Coronary artery (tissue), 2 donors: ENCODE results near the gene C1QTNF12.
"Not testable (repeated sequence)": the region's sequence is repeated elsewhere in the genome, so short reads cannot be mapped to it uniquely, and the experiment has no call there.

Experiments
- DNase-seq: peaks from one replicate; pipeline ENCODE4 v3.0.0-alpha.2; 2017; ENCODE audit warnings: low spot score
- H3K27ac ChIP-seq, 2 donors: fragments of 200-600 bp; sonication (generic); one replicate each; pipeline ENCODE4 v1.5.1; 2016 to 2019
- H3K4me3 ChIP-seq: fragments of 200-600 bp; sonication (generic); 2 replicates; pipeline ENCODE4 v1.5.1; 2016; ENCODE audit warnings: mild to moderate bottlenecking, moderate library complexity
- CTCF ChIP-seq: fragments of 200-600 bp; sonication (generic); IDR thresholded peaks from one replicate; pipeline ENCODE4 v1.5.1; 2019; ENCODE audit warnings: antibody characterized with exemption

C1QTNF12 gene

DNA sequence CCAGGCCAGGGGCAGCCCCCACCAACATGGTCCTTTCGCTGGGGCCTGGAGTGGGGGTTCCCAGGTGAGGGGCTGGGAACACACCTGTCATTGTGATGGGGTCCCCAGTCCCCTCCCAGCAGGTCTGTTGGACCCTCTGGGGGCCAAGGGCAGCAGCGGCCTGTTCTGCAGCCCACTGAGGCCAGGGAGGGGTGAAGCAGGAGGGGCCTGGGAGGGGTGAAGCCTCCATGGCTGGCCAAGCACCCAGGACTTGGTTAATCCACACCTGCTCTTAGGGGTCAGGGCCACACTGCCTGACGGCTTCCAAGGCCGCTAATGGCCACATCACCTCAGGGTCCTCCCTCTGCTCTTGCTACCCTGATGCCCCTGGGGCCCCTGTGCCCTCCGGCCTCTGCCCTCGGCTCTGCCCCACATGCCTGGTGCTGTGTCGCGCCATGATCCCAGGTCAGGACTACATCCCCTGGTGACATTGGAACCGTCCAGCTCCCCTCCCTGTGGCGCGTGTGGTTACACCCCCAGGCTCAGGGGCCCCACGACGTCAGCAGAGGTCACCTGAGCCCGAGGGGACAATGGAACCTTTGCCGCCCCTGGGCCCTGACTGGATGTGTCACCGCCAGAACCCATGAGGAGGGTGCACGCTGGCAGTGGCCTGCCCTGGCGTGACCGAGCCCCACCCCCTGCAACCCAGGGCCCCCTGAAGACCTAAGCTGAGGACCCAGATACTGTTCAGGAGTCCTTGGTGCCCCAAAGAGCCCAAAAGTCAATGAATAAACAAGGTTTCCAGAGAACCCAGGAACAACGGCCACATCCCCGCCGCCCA, 47.2 kb downstream of the C1QTNF12 start:
- DNase-seq = no peak
- no peak overlapping the region for H3K4me3 ChIP-seq
- no peak overlapping the region for H3K27ac ChIP-seq
- no peak for TF ChIP-seq CTCF

DNA sequence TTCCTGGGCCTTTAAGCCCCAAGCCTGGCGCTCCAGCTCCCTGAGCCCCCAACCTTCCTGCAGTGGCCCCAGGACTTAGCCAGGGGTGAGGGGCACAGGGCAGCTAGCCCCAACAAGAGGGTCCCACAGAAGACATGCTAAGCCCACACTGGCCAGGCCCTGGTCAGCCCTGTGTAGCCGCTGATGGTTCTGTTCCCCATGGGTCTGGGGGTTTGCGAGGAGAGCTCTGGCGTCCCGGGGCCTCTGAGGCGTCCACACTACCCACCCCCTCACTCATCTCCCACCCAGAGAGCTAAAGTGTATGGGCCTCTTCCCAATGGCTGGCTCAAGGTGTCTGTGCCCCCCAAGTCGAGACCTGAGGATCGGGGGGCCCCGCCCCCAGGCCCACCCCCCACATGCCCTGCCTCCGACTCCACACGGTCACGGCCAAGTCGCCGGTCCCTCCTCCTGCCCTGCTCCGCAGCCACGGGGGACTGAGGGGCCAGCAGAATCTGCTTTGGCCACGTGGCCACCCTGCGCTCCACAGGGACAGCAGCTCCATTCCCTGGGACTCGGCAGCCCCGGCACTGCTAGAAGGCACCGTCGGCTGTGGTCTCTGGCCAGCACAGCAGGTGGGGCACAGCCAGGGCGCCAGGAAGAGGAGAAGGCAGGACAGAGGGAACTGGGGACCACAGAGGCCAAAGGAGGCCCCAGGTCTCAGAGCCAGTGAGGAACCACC, 47.9 kb downstream of the C1QTNF12 start:
- DNase-seq = no peak
- no peak for TF ChIP-seq CTCF
- Histone ChIP-seq H3K4me3 (no peak overlapping the region), H3K27ac (no peak overlapping the region)

- Histone ChIP-seq H3K4me3 (no peak overlapping the region), H3K27ac (no peak overlapping the region)
- no peak for DNase-seq
- no peak for TF ChIP-seq CTCF
These were observed 48.7 kb downstream of the C1QTNF12 start for GRCh38 chr1:1197551-1198422.

- no peak for DNase-seq
- TF ChIP-seq CTCF = no peak
- Histone ChIP-seq H3K4me3 (no peak overlapping the region), H3K27ac (no peak overlapping the region)
These were observed 49.4 kb downstream of the C1QTNF12 start for GRCh38 chr1:1197188-1197500.

GRCh38 chr1:1196431-1197187, 49.9 kb downstream of the C1QTNF12 start:
- H3K4me3 ChIP-seq = no peak overlapping the region
- TF ChIP-seq CTCF = no peak
- no peak overlapping the region for H3K27ac ChIP-seq
- DNase-seq = no peak

GRCh38 chr1:1195726-1196125, 50.8 kb downstream of the C1QTNF12 start:
- H3K27ac ChIP-seq = not testable (repeated sequence)

GRCh38 chr1:1194723-1195122, 51.8 kb downstream of the C1QTNF12 start:
- no peak for TF ChIP-seq CTCF
- Histone ChIP-seq H3K27ac (no peak overlapping the region), H3K4me3 (no peak overlapping the region)
- DNase-seq = no peak

More at GRCh38 chr1:1195726-1196125, 50.8 kb downstream of the C1QTNF12 start:
- not testable (repeated sequence) for H3K4me3 ChIP-seq, DNase-seq
